Gastrocnemius medialis (tissue), 4 donors: ENCODE data around the gene BAHCC1.

Source experiments
- CTCF ChIP-seq, 5 experiments: fragments of 450-650 bp in 3 of 5; fragments of 200-600 bp in 2 of 5; sonication (generic) in 2 of 5; IDR thresholded peaks in 4 of 5; conservative IDR thresholded peaks in 1 of 5; 1 replicate in 4 of 5; 2 replicates in 1 of 5; pipeline ENCODE4 v1.5.1; 2016 to 2019; ENCODE audit warnings: antibody characterized with exemption in 5 of 5, mild to moderate bottlenecking in 3 of 5, moderate library complexity in 3 of 5
- POLR2A ChIP-seq, 2 donors: fragments of 450-650 bp; IDR thresholded peaks; one replicate each; pipeline ENCODE4 v1.6.1; 2017; ENCODE audit warnings: antibody characterized with exemption in 2 of 2, mild to moderate bottlenecking in 2 of 2, moderate library complexity in 2 of 2

GRCh38 chr17:81488276-81488860, 93.1 kb downstream of the BAHCC1 start:
- TF ChIP-seq POLR2A (IDR thresholded peaks at IDR 0.05) (no peak), CTCF (IDR thresholded peaks at IDR 0.05 in 4 of 5, conservative IDR thresholded peaks at IDR 0.05 in 1 of 5) (no peak)
